NCI-H2029 (cell line): ENCODE measurements around the gene FOXL1.

Experiments
- DNase-seq: peaks from one replicate; lab custom pipeline; 2025; lab: John Stamatoyannopoulos, UW

Gene FOXL1

DNA sequence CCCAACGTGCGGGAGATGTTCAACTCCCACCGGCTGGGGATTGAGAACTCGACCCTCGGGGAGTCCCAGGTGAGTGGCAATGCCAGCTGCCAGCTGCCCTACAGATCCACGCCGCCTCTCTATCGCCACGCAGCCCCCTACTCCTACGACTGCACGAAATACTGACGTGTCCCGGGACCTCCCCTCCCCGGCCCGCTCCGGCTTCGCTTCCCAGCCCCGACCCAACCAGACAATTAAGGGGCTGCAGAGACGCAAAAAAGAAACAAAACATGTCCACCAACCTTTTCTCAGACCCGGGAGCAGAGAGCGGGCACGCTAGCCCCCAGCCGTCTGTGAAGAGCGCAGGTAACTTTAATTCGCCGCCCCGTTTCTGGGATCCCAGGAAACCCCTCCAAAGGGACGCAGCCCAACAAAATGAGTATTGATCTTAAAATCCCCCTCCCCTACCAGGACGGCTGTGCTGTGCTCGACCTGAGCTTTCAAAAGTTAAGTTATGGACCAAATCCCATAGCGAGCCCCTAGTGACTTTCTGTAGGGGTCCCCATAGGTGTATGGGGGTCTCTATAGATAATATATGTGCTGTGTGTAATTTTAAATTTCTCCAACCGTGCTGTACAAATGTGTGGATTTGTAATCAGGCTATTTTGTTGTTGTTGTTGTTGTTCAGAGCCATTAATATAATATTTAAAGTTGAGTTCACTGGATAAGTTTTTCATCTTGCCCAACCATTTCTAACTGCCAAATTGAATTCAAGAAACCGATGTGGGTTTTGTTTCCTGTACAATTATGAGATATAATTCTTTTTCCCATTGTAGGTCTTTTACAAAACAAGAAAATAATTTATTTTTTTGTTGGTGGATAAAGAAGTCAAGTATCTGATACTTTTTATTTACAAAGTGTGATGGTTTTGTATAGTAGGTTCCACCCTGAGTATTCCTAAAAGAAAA is 9.4 kb upstream of the FOXL1 start:
- no peak for DNase-seq

DNA sequence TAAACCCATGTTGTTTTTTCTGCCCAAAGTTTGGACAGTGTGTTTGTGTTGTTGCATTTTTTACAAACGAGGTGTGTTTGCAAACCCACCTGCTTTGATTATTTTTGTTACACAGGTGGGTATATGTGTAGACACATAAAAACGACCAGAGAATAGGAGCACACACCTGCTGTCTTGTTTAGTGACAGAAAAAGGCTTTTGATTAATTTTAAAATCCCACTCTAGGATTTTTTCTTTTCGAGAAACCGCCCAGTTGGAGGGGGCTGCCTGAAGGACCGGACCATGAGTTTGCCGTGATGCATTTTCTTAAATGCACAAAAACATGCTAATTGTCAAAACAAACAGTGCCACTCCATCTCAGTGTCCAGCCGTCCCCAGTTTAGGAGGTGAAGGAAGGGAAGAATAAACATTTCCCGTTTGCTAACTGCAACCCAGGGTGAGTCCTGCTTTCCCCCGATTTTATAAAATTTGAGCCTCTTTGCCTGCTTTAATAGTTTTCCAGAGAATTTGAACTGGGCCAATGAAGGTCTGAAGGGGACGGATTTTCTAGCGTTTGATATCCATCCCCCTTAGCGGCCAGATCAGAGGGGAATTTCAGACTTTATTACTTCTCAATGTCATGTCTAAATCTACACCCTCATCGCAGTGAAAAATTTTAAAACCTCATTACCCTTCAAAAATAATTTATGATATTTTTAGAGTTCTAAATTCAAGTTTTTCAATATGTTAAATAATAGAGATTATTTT is 8.5 kb upstream of the FOXL1 start:
- DNase-seq = no peak

GRCh38 chr16:86570558-86571529 is 7.5 kb upstream of the FOXL1 start:
- DNase-seq = no peak

GRCh38 chr16:86571530-86571915 is 6.8 kb upstream of the FOXL1 start:
- DNase-seq = no peak

DNA sequence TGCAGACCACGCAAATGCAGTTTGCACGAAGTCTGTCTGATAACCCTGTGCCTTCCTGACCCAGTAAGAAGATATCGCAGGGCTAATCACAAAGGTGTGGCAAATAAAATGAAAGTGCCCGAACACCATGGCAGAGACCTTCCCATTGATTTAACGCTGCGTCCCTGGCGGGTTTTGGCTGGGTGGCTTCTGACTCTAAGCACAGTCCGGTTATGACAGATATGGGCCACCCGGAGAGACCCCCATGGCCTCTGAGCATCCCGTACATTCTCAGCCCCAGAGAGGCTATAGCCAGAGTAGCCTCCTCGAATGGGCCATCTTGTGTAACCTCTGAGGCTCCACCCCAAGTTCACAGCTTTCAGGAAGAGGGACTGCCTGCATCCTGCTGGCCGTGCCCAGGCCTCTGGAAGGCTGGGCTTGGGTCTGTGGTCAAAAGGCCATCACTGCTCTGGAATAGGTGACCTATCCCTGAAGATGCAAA is 6.3 kb upstream of the FOXL1 start:
- no peak for DNase-seq

DNA sequence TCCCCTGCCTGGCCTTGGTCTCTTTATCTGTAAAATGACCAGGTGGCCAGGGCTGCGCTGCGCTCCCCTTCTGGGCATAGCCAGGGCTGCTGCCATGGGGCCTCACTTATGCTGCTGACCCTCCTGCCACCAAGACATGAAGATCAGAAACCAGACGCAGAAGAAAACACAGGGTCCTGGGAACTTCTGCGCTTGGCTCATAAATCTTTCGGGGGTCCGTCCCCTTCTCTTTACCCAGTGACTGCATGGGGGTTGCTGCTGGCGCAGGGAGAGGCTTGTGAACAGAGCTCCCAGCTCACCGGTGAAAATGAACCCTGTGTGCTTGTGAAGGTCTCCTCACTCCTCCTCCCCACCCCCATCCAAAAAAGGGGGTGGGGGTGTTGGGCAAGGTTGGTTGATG is 5.7 kb upstream of the FOXL1 start:
- no peak for DNase-seq

GRCh38 chr16:86573215-86573614 is 5.1 kb upstream of the FOXL1 start:
- no peak for DNase-seq

DNA sequence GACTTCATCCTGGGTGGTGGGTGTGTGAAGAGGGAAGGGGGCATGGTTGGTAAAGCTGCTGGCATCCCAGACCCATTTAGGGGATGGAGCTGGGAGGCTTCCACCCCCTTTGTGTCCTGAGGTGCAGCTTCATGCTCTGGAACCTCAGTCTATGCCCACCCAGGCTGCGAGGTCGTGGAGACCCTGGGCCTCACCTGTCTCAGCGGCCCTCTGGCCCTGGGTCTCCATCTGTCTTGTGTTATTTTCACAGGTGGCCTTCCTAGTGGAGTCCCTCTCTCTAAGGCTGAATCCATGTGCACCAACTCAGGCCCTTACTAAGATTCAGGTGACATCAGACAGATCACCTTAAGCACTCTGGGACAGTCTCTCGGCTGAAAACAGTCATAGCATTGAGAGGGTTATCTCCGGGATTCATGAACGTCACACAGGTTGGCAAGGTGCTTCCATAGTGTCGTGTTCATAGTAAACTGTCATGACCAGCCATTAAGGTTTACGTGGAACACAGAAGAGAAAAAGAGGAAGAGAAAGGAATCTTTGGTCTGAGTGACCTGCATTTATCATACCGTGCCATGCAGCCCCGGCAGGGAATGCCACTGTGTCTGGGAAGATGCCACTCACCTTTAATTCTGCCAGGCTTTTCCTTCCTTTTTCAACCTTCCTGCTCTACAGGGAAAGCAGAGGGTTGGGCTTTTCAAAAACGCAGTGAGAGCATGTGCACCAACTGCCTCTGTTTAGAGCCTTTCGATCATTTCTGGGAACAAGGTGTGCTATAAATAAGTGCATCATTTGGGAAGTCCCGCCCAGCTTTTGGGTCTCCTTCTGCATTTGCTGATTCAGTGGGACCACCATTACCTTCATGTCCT is 4.5 kb upstream of the FOXL1 start:
- no peak for DNase-seq

GRCh38 chr16:86574646-86575045 is 3.7 kb upstream of the FOXL1 start:
- no peak for DNase-seq

GRCh38 chr16:86575095-86575685 is 3.2 kb upstream of the FOXL1 start:
- no peak for DNase-seq

GRCh38 chr16:86575754-86576557 is 2.4 kb upstream of the FOXL1 start:
- no peak for DNase-seq

GRCh38 chr16:86576591-86577313 is 1.6 kb upstream of the FOXL1 start:
- DNase-seq = no peak

DNA sequence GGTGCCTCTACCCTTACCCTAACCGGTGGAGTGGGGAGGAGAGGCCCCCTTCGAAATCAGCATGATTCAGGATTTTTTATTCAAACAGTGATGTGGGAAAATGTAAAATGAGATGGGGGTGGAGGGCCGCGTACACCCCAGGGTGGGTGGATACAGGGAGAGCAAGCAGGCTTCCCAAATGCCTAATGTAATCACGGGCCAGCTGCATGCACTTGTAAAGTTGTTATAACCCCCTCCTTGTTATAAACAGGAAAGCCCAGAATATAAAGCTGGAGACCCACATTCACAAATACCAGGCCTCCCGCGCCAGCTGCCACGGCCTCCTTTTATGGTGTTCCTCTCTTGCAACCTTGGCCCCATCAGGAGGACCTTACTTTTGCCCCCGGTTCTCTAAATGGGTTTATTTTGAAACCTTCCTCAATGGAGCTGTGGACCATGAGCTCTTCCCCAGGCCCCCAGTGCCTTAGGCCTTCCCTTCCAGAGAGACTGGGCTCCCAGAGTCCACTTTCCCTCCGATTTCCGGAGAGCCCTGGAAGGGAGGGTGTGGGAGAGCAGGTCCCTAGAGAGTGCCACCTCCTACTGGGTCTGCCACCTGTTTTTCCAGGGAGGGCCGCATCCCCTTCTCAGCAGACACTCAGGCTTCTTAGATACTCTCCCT is 906 bp upstream of the FOXL1 start:
- DNase-seq = no peak

- DNase-seq = no peak
Measured at GRCh38 chr16:86578611-86579267, 390 bp downstream of the FOXL1 start.

GRCh38 chr16:86579268-86580062 is 1.1 kb downstream of the FOXL1 start:
- DNase-seq = no peak

GRCh38 chr16:86580063-86580790 is 1.9 kb downstream of the FOXL1 start:
- DNase-seq = no peak
